NOMO-1 (cell line): ENCODE data around the gene TSC1.
"Not testable (repeated sequence)": the region's sequence is repeated elsewhere in the genome, so short reads cannot be mapped to it uniquely, and the experiment has no call there.

Experiments used
- DNase-seq, 2 experiments: peaks; one replicate each; lab custom pipeline; 2025; ENCODE audit not compliant: unreplicated experiment in 2 of 2; lab: John Stamatoyannopoulos, UW

Gene TSC1

DNA sequence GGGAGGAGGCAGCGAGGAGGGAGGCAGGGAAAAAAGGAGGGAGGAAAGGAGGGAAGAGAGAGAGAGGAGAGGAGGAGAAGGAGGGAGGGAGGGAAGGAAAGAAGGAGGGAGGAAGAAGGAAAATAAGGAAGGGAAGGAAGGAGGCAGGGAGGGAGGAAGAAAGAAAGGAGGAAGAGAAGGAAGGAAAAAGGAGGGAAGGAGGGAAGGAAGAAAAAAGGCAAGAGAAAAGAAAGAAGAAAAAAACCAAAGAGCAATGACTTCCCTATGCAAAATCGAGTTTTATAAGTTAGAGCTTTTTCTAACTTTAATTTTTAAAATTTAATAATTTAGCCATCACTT is 33.7 kb upstream of the TSC1 start:
- DNase-seq, result no peak

DNA sequence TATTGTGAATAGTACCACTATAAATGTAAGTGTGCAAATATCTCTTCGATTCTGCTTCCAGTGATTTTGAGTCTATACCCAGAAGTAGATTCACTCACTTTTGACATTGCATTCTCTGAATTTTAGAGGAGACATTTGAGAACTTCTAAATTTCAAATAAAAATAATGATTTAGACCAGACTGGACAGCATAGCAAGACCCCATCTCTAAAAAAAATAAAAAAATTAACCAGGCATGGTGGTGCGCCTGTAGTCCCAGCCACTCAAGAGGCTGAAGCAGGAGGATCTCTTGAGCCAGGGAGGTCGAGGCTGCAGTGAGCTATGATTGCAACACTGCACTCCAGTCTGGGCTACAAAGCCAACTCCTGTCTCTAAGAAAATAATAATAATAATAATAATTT is 32.2 kb upstream of the TSC1 start:
- no peak for DNase-seq

DNA sequence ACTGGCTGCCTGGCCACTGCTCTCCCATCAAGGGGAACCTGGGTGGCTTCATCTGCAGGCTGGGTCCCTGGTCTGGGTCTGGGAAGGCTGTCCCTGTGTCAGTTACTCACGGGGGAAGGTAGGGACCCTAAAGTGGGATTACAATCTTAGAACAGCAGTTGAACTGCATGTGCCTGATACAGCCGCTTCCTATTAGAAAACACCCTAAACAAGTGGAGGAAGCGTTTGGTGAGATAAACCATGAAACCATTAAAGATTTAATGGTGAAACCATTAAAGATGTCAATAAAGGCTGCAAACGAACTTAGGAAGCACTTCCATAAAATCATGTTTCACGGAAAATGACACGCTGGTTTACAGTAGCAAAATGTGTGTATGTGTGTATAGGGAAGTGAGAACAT is 31.5 kb upstream of the TSC1 start:
- DNase-seq, result peak in 1 of 2 experiments; percentile 42

DNA sequence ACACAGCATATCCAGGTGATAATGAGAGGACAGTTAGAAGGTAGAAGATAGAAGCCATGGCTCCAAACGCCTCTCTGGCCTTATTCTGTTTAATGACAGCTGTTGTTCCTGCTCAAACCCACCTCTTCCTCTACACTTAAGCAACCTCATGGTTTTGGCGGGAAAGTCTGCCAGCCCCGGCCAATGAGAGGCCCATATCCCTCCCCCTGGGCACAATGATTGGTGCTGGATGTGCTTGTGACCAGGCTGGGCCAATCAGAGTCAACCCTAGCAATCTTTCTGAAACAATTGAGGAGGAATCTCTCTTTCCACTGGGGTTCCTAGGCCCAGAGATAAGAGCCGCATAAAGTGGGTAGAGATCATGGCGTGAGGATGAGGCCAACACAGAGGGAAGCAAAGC is 29.3 kb upstream of the TSC1 start:
- DNase-seq, result peak in 1 of 2 experiments; percentile 7

DNA sequence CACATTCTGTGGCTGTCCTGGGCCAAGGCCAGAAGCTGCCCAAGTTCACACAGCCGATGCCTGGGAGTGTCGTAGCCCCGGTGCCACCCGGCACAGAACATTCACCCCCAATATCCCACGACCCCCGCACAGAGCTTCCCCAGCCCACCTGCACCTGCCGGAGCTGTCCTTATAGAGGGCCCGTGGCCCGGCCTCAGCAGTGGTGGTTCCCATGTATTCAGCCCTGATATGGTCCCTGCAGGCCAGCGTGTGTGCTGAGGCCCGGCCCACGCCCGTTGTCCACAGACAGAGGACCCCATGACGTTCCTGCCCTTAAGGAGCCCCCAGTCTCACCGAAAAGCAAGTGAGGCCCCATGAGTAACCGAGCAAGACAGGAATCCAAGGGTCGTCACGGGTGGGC is 28.8 kb upstream of the TSC1 start:
- no peak for DNase-seq

DNA sequence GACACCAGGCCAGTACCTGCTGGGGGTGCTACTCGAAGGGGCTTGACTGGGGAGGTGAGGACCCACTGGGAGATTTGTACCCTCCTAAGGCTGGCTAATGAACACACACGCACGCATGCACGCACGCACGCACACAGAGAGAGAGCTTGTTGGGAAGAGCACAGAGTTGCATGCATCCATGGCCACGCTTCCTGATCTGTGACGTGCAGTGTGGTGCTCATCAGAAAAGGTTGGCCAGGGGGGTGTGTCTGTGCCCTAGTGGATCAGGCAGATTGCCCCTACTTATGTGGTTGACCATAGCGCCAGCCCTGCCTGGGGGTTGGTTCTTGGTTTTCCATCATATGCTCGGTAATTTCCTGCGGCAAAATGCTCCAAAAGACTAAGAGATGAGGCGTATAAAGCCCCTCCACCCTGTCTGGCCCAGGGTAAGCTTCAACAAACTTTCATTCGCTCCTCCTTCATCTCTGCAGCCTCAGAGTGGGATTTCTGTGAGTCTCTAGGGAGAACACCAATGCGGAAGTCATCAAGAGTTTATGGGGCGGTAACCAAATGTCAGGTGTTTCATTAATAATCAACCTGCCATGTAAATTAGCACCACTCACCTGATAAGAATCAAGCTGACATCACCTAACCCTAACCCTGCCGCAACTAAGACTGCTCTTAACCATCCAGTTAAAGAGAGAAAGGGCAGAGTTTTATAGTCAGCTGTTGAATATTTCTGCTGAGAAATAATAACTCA is 26.1 kb upstream of the TSC1 start:
- DNase-seq, result no peak

DNA sequence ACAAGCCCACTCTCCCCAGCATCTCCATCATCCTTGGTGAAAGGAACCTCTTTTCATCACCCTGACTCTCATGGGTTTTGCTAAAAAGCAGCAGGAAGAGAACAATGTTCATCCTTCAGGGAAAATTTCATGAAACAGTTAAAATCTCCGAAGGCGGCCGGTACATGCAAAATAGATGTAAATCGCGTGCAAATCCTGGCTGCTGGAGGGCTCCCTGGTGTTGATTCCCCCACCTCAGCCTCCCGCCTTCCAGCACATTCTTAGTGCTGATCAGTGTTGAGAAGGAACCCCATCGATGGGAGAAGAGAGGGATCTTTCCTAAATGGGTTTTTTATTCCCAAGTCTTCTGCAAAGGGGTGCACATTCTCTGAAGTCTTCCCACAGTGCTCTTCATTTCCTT is 25.4 kb upstream of the TSC1 start:
- DNase-seq, result no peak

DNA sequence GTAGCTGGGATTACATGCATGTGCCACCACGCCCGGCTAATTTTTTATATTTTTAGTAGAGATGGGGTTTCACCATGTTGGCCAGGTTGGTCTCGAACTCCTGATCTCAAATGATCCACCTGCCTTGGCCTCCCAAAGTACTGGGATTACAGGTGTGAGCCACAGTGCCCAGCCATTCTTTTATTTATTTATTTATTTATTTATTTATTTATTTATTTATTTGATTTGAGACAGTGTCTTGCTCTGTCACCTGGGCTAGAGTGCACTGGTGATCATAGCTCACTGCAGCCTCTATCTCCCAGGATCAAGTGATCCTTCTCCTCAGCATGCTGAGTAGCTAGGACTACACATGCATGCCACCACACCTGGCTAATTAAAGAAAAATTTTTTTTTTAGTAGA is 23.5 kb upstream of the TSC1 start:
- DNase-seq, result not testable (repeated sequence)

DNA sequence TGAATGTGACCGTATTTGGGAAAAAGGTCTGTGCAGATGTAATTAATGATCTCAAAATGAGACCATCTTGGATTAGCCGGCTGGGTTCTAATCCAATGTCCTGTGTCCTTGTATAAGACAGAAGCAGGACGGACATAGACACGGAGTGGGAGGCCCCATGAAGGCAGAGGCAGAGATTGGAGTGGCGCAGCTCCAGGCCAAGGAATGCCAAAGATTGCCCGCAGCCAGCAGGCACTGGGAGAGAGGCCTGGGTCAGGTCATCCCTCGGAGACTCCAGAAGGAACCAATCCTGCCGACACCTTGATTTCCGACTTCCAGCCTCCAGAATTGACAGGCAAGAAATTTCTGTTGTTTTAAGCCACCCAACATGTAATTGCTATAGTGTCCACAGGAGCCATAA is 21.1 kb upstream of the TSC1 start:
- no peak for DNase-seq

DNA sequence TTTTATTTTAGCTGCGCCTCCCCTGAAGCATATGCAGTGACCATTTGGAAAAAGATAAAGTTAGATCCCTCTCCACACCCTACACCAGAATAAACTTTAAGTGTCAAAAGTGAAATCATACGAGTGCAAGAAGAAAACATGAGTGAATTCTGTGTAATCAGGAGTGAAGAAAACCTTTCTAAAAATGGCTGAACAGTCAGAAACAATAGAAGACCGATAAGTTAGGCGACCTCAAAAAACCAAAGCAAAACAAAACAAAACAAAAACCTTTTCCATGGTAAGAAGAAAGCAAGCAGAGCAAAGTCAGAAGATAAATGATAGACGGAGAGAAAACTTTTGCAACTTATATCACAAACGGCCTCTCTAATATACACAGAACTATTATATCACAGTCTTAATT is 16.6 kb upstream of the TSC1 start:
- no peak for DNase-seq

DNA sequence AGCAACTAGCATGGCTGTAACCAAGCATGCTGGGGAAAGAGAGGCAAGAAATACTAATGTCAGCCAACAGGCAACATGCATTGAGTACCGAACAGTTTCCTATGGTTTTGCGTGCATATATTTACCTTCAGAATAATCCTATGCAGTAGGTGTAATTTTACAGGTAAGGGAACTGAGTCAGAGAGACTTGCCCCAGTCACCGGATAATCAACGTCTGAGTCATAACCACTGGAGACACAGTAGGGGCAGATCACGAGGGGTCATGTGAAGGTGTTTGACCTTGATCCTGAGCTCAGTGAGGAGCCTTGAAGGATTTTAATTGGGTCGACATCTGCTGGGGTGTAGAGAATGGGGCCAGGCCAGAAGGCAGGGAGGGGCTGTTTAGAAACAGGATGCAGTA is 13.4 kb upstream of the TSC1 start:
- no peak for DNase-seq

DNA sequence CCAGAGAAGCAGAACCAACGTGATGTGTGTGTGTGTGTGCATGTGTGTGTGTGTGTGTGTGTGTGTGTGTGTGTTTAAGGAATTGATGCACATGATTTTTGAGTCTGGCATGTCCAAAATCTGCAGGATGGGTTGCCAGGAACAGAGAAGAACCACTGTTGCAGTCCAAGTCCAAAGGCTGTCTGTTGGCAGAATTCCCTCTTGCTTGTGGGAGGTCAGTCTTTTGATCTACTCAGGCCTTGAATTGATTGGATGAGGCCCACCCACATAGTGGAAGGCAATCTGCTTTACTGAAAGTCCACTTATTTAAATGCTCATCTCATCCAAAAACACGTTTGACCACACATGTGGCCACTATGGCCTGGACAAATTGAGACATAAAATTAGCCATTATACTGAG is 11.4 kb upstream of the TSC1 start:
- no peak for DNase-seq

DNA sequence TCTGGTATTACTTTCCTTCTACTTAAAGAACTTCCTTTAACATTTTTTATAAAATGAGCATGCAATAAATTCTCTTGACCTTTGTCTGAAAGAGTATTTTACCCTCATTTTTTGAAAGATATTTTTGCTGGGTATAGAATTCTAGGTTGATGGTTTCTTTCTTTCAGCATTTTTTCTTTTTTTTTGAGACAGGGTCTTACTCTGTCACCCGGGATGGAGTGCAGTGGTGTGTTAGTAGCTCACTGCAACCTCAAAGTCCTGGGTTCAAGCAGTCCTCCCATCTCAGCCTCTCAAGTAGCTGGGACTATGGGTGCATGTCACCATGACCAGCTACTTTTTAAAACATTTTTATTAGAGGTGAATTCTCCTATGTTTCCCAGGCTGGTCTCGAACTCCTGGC is 10.7 kb upstream of the TSC1 start:
- DNase-seq, result no peak

DNA sequence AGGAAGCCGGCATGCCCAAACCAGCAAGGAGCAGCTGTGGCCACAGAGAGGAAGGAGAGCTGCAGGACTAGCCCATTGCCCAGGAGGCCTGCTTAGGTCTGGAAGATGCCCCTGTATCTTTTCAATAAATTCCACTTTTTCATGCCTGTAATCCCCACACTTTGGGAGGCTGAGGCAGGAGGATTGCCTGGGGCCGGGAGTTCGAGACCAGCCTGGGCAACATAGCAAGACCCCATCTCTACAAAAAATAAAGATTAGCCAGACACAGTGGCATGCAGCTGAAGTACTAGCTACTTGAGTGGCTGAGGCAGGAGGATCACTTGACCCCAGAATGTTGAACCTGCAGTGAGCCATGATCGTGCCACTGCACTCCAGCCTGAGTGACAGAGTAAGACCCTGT is 5.3 kb upstream of the TSC1 start:
- no peak for DNase-seq

DNA sequence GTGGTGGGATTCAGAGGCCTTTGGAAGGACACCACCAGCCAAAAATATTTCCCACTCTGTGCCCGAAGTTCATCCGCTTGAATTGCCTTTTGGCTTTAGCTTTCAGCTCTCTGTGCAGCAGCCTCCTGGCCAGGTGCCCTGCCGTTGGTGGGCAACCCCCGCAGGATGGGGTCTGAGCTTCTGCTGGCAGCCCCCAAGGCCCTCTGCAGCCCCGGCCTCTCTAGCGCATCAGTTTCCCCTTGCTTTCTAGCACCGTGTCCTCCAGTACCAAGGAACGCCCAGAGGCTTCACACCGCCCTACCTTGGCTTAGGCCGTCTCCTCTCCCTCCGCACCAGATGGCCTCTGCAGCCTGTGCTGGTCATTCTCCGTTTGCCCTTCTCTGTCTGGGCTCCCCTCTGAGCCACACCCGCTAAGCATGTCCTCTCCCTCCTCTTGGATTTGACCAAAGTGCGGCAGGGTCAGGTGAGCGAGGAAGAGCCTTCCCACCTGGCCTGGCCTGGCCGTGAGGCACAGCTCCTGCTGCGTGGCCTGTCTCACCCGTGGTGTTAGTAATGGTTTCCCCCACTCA is 4.2 kb upstream of the TSC1 start:
- DNase-seq, result no peak

DNA sequence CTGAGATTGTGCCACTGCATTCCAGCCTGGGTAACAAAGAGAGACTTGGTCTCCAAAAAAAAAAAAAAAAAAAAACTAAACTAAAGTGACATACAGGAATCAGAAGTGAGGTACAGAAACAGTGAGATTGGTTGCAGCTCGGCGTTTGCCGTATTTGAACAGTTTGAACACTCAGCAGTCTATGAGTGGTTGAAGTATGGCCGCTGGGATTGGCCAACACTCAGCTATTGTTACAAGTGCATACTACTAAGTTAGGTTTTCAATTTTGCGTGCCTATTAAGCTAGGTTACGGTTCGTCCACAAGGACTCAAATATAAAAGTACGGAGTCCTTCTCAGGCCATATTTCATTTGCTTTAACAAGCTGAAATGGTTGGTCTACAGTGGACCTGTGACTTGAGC is 3.3 kb upstream of the TSC1 start:
- DNase-seq, result no peak

DNA sequence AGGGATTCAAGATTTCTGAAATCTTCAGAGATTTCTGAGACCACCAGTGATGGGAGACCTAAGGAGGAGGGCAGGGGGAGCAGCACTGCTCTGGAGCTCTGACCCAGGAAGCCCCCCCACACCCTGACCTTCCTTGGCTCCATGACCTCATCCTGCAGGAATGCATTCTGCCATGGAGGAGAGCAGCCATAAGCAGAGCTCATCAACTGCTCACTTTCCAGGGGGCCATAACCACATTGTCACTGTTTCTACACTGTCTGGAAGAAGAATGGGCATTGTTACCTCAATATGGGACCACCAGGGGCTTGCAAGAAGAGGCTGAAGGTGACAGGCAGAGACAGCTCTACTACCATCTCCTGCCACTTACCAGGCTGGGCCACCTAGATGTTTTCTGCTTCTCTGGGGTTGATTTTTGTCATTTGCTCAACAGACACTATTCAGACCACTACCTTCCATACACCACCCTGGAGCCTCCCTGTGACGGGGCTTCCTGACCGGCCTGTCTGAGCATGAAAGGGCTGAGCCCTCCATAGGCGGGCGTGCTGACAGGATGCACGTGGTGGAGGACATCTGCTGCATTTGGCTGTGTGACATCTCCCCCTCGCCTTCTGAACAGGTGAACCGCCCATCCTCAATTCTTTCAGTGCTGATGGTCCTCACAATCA is 2.3 kb upstream of the TSC1 start:
- no peak for DNase-seq

DNA sequence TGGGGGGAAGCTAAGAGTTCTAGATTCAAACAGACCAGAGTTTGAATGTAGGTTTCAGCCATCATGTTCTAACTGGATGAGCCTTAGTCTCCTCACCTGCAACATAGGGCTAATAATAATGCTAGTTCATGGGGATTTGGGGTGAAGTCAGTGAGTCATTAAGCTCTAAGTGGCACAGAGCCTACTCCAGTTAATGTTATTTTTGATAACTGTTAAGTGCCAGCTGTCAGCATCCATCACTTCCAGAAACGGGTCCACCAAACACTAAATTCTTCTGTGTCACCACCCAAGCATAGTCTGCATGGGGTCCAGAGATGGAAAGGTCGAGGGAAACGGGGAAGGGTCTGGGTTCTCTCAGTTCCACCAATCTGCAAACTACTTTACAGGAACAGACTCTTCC is 1.8 kb upstream of the TSC1 start:
- DNase-seq, result no peak

DNA sequence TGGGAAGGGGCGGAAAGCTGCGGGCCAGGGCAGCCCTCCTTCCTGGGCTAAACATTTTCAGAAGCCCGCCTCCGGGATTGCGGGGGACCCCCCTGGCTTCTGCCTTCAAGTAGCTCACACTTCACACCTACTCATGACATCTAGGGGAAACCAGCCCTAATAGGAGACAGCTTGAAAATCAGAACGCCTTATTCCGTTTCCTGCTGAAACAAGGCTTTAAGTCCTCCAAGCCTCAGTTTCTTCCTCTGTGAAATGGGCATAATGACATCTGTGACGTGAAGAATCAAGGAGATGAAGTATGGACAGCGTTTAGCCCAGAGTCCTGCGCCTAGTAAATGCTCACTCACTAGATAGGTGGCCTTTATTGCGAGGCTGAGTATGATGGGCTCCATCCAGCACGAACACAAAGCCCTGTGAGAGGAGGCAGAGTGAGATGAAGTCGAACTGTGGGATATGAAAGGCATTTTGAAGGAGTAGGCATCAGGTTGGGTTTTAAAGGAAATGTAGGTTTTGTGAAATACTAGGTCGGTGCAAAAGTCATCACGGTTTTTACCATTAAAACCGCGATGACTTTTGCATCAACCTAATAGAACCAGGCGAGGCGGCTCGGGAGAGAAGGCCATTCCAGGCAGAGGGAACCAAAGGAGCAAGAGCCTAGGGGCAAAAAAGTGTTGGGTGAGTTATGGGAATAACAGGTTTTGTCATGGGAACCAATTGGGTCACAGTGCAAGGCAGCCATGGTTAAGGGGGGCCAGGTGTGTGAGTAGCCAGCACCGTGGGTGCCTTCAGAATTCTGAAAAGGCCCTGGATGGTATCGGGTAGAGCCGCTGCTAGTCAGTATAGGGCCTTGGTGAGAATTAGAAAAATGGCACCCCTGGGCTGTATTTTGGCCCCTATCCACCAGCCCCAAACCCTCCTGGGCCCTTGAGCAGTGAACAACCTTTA is 1.0 kb upstream of the TSC1 start:
- no peak for DNase-seq

DNA sequence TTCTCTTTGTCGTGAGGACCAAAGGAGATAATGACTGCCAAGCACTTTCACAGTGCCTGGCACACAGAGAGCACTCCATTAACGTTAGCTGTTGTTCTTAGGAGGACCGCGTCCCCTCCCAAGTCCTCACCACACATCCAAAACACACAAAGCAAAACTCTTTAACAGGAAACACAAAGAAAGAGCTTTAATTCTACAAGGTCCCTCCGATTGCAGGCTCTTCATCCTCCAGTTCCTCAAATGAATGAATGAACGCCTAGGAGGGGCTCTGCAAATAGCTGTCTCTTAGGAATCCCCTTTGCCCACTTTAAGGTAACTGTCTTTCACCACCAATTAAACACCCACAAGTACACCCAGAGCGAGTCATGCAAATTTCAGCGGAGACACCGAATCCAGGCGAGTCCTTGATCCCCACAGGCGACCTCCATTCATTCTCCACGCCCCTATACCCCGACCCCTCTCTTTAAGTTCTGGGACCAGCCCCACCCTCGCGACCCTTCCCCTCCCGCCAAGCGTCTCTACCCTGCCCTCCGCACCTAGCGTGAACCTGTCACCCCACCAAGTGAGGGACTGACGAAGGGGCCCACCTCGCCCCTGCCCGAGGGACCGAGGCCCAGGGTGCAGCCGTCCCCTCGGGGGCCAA is 644 bp downstream of the TSC1 start:
- DNase-seq, result no peak
